Measurements from ENCODE around the gene MYOG.

DNA sequence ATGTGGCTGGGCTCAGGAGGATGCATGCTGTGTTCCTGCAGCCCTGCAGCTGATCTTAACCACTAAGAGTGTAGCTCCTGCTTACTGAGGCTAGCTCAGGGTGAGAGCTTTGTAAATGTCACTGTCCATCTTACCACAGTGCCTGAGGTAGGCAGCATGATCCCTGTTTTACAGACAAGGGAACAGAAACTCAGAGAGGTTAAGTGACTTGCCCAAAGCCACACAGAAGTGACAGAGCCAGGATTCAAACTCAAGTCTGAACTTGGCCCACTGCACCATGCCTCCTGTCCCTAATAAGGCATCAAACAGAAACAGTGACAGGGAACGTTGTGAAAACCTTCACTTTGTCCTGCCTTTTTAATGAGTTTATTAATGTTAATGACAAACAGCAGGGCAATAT is 31.6 kb downstream of the MYOG start:
- TF ChIP-seq, protein P1, sequence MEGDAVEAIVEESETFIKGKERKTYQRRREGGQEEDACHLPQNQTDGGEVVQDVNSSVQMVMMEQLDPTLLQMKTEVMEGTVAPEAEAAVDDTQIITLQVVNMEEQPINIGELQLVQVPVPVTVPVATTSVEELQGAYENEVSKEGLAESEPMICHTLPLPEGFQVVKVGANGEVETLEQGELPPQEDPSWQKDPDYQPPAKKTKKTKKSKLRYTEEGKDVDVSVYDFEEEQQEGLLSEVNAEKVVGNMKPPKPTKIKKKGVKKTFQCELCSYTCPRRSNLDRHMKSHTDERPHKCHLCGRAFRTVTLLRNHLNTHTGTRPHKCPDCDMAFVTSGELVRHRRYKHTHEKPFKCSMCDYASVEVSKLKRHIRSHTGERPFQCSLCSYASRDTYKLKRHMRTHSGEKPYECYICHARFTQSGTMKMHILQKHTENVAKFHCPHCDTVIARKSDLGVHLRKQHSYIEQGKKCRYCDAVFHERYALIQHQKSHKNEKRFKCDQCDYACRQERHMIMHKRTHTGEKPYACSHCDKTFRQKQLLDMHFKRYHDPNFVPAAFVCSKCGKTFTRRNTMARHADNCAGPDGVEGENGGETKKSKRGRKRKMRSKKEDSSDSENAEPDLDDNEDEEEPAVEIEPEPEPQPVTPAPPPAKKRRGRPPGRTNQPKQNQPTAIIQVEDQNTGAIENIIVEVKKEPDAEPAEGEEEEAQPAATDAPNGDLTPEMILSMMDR (optimal IDR thresholded peaks at IDR 0.05 in 1 of 3, IDR thresholded peaks at IDR 0.05 in 1 of 3, conservative IDR thresholded peaks at IDR 0.05 in 1 of 3; ENCODE audit: extremely low read depth in 1 of 3, insufficient read depth in 2 of 3, low read length in 3 of 3), result no peak
- TF ChIP-seq EZH2 (IDR thresholded peaks at IDR 0.05; ENCODE audit: low read length), result no peak
